RPMI7951 (cell line): ENCODE measurements around the gene CFB. TPM values are rescaled to one million over a fixed set of nuclear protein-coding genes. Genes with fewer than 3 reads are reported as not detected.
"Not testable (repeated sequence)": the region's sequence is repeated elsewhere in the genome, so short reads cannot be mapped to it uniquely, and the experiment has no call there.

Experiments used
- DNase-seq: peaks from one replicate; pipeline ENCODE4 v3.0.0-alpha.2; 2012; ENCODE audit warnings: low read depth
- total RNA-seq: library from RNA; depleted of rRNA; stranded (reverse); fragments of >200 nt; shearing (Covaris generic); gene quantifications from 2 replicates; pipeline ENCODE4 v1.2.3, GENCODE V29; 2014; rRNA removed

Gene CFB
- total RNA-seq: 0.72 and 1.8 TPM in 2 replicates

GRCh38 chr6:31945507-31946369 is at the start of gene CFB:
TSS of gene CFB (plus strand) at chr6:31946095. CDS start at chr6:31946222, 127 bp downstream.
- peak; percentile 85 for DNase-seq

GRCh38 chr6:31896493-31896855 is 49.4 kb upstream of the CFB start:
- no peak for DNase-seq

GRCh38 chr6:31896856-31897611 is 48.9 kb upstream of the CFB start:
- DNase-seq: no peak

GRCh38 chr6:31897612-31898382 is 48.1 kb upstream of the CFB start, which contains the start of gene EHMT2:
TSS of gene EHMT2 (minus strand) at chr6:31897698. CDS start at chr6:31897677, 21 bp downstream.
- peak; percentile 79 for DNase-seq

DNA sequence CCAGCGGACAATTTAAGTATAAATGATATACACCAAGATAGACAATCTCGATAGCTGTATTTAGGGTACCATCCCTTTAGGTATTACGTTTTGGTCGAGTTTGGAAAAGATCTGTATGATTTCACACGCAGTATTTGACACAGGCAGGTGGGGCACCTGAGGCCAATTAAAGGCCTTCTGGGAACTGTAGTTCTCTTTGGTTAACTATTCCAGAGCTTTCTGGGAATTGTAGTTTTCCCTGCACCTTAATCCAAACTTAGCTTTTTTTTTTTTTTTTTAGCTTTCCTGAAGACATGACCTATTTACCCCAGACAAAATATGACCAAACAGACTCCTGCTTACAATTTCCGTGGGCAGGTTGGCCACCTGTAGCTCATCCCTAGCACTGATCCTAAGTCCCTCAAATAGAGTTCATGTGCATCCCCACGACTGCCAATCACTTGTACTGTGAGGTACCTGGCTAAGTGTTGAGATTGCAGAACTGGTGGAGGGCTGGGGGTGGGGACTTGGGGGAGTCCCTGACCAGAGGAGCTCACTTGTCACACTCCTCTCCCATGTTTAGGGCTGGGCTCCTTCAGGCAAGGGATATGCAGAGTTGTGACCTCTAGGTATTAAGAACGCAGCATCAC is 47.4 kb upstream of the CFB start:
- peak; percentile 39 for DNase-seq

DNA sequence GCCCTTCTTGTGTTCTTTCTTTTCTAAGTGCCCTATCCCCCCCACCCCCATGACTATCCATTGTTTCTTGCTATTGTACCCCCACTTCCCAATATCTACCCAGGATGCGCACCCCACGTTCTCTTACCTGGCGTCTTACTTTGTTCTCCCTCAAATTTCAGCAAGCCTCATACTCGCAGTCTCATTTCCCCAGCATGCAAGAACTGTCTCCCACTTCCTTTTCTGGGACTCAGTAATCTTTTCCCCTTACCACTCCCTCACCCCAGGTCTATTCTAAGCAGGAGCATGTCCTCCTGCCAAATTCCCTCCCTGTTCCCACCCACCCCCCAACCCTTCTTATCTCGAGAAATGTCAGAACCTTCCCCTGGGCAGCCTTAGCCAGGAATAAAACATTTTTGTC is 46.7 kb upstream of the CFB start:
- DNase-seq: no peak

GRCh38 chr6:31899882-31900722 is 45.8 kb upstream of the CFB start:
- DNase-seq: no peak

DNA sequence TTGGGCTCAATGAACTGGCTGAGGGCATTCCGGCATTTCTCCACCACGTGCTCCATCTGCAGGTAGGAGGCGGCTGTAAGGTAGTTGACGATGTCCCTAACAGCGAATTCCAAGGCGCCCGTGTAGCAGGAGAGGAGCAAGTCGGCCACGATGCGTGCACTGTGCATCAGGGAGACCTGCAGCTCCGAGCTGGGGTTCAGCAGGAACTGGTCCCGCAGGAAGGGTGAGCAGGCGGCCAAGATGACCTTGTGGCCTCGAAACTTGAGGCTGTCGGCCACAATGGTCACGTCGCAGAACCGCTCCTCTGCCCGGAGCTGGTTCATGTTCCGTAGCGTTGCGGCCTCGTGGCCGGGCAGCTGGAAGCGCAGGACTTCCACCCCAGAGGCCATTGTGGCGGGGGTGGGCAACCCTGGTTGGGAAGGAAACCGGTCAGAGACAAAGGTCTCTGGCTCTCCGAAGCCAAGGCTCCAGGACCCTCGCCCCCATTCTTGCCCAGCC is 44.9 kb upstream of the CFB start:
- no peak for DNase-seq

DNA sequence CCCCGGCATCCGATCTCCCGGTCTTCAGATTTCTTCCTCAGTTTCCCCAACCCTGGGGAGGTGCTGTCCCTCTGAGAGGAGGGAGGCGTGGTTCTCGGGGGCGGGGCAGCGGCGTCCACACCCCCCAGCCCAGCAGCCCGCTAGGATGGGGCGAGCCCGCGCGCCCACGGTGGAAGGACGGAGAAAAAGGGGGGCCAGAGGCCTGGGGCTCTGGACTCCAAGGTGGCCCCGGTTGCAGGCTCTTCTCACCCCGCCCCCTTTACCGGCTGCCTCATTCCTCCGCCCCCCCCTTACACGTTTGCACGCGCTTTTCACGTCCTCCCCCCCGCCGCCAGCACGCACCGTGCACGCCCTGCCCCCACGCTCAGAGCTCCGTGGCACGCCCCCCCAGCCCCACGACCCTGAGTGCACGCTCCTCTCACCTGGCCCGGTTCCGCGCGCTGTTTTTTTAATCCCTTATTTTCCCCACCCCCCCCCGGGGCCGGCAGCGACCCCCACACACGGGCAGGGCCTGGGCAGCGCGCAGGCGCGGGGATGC is 44.4 kb upstream of the CFB start:
- peak; percentile 58 for DNase-seq

GRCh38 chr6:31901953-31902643 is 43.8 kb upstream of the CFB start, which contains the start of gene ZBTB12:
TSS of gene ZBTB12 (minus strand) at chr6:31902086. CDS start at chr6:31901305, 781 bp downstream.
- peak; percentile 94 for DNase-seq

DNA sequence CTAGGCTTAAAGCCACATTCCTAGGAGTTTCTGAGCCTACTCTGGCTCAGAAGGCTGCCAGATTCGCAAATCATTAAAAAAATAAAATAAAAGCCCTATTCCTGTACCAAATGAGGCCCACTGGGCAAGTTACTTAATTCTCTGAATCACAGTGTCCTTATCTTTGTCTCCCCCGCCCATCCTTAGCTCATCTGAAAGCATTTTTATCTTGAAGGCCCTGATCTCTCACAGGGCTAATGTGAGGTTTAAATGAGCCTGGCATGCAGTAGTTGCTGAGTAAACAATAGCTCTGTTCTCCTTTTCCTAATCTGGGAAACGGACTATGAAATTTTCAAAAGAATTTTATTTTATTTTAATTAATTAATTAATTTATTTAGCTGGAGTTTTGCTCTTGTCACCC is 41.9 kb upstream of the CFB start:
- DNase-seq: no peak

- DNase-seq: no peak
Measured at GRCh38 chr6:31905041-31905440, 40.9 kb upstream of the CFB start.

DNA sequence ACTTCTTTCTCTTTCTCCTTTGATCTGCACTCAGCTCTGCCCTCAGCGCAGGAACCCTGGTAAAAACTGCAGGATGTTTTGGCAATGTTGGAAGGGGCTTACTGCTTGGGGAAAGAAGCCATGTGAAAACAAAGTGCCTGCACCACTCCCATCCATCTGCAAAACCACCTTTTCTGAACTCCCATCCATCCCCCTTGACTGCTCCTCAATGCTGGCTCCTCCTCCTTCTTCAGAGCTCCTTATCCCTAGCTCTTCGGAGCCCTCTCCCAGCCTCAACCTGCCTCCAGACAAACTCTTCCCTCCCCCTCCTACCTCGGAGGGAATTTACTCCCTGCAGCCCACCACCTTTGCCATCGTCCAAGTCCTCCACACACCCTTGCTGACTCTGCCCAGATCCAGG is 39.8 kb upstream of the CFB start:
- DNase-seq: no peak

GRCh38 chr6:31906727-31907126 is 39.2 kb upstream of the CFB start:
- DNase-seq: not testable (repeated sequence)

GRCh38 chr6:31907158-31907813 is 38.6 kb upstream of the CFB start:
- DNase-seq: peak; percentile 82

DNA sequence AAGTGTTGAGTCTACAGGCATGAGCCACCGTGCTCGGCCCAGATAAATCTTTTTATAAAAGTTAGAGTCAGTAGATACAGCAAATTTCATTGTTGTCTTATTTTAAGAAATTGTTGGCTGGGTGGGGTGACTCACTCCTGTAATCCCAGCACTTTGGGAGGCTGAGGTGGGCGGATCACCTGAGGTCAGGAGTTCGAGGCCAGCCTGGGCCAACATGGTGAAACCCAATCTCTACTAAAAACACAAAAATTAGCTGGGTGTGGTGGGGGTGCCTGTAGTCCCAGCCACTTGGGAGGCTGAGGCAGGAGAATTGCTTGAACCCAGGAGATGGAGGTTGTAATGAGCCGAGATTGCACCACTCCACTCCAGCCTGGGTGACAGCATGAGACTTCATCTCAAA is 37.6 kb upstream of the CFB start:
- DNase-seq: not testable (repeated sequence)

GRCh38 chr6:31908791-31909190 is 37.1 kb upstream of the CFB start:
- DNase-seq: peak; percentile 45

- not testable (repeated sequence) for DNase-seq
Measured at GRCh38 chr6:31909298-31909697, 36.6 kb upstream of the CFB start.
